Measurements from ENCODE around the gene EREG. TPM values are rescaled to one million over a fixed set of nuclear protein-coding genes. Genes with fewer than 3 reads are reported as not detected.

The EREG gene
- total RNA-seq, 2 experiments from 2014 or later: 0.58 to 0.59 TPM

- TF ChIP-seq CTCF (IDR thresholded peaks at IDR 0.05): no peak
- Histone ChIP-seq H3K36me3 (ENCODE audit: insufficient read depth, low read length) (no peaks in the 10 kb centered on the region), H3K9me3 (ENCODE audit: control insufficient read depth in 1 of 2, insufficient read depth in 1 of 2, low read length in 2 of 2) (no peaks in the 10 kb centered on the region), H3K27me3 (ENCODE audit: control insufficient read depth in 1 of 2, insufficient read depth in 2 of 2, low read length in 2 of 2) (peaks cover 0 to 15% of the 10 kb centered on the region in 2 experiments), H3K4me3 (ENCODE audit: low read length) (no peak overlapping the region), H3K4me1 (ENCODE audit: insufficient read depth, low read length) (peaks cover 5% of the 10 kb centered on the region), H3K27ac (ENCODE audit: low read depth in 1 of 2, low read length in 2 of 2) (no peak overlapping the region)
- no peaks in the 10 kb centered on the region for H3K9me3 Mint-ChIP-seq
- intact Hi-C loops (cut with DNase I, micrococcal nuclease): loop anchor here (5.0 kb wide), 1 partner anchor 348 kb away; no protein-coding TSS in a partner anchor
- no peak overlapping the region for H3K27ac Mint-ChIP-seq
- ATAC-seq (ENCODE audit: poor library complexity): no peak
- POLR2A ChIA-PET: no interaction called here
- DNase-seq: no peak
- CTCF ChIA-PET: no interaction called here
- H3K36me3 Mint-ChIP-seq (ENCODE audit: low read depth): no peaks in the 10 kb centered on the region
- H3K27me3 Mint-ChIP-seq: peaks cover 44% of the 10 kb centered on the region
- H3K4me3 Mint-ChIP-seq: no peak overlapping the region
- no peaks in the 10 kb centered on the region for H3K4me1 Mint-ChIP-seq (ENCODE audit: low read depth)
These were observed 40.7 kb upstream of the EREG start for GRCh38 chr4:74324262-74324661.

GRCh38 chr4:74325886-74326285 lies 39.1 kb upstream of the EREG start:
- H3K9me3 ChIP-seq (ENCODE audit: control insufficient read depth in 1 of 2, insufficient read depth in 1 of 2, low read length in 2 of 2): no peaks in the 10 kb centered on the region
- ATAC-seq (ENCODE audit: poor library complexity) (no peak), DNase-seq (no peak)
- peaks cover 0 to 15% of the 10 kb centered on the region in 2 experiments for H3K27me3 ChIP-seq (ENCODE audit: control insufficient read depth in 1 of 2, insufficient read depth in 2 of 2, low read length in 2 of 2)
- Mint-ChIP-seq H3K4me1 (ENCODE audit: low read depth) (no peaks in the 10 kb centered on the region), H3K36me3 (ENCODE audit: low read depth) (no peaks in the 10 kb centered on the region), H3K4me3 (no peak overlapping the region), H3K27me3 (peaks cover 40% of the 10 kb centered on the region), H3K9me3 (no peaks in the 10 kb centered on the region), H3K27ac (no peak overlapping the region)
- ChIA-PET POLR2A (no interaction called here), CTCF (no interaction called here)
- TF ChIP-seq CTCF (IDR thresholded peaks at IDR 0.05): no peak
- H3K4me1 ChIP-seq (ENCODE audit: insufficient read depth, low read length): no peaks in the 10 kb centered on the region
- H3K36me3 ChIP-seq (ENCODE audit: insufficient read depth, low read length): no peaks in the 10 kb centered on the region
- intact Hi-C loops (cut with DNase I, micrococcal nuclease): no loop called here
- no peak overlapping the region for H3K4me3 ChIP-seq (ENCODE audit: low read length)
- H3K27ac ChIP-seq (ENCODE audit: low read depth in 1 of 2, low read length in 2 of 2): no peak overlapping the region

- CTCF ChIA-PET: no interaction called here
- Mint-ChIP-seq H3K27me3 (peaks cover 31% of the 10 kb centered on the region), H3K4me3 (no peak overlapping the region), H3K4me1 (ENCODE audit: low read depth) (no peaks in the 10 kb centered on the region), H3K9me3 (no peaks in the 10 kb centered on the region), H3K36me3 (ENCODE audit: low read depth) (no peaks in the 10 kb centered on the region), H3K27ac (no peak overlapping the region)
- Histone ChIP-seq H3K27ac (ENCODE audit: low read depth in 1 of 2, low read length in 2 of 2) (no peak overlapping the region), H3K4me1 (ENCODE audit: insufficient read depth, low read length) (no peaks in the 10 kb centered on the region), H3K4me3 (ENCODE audit: low read length) (no peak overlapping the region), H3K27me3 (ENCODE audit: control insufficient read depth in 1 of 2, insufficient read depth in 2 of 2, low read length in 2 of 2) (peaks cover 0 to 7% of the 10 kb centered on the region in 2 experiments), H3K36me3 (ENCODE audit: insufficient read depth, low read length) (no peaks in the 10 kb centered on the region), H3K9me3 (ENCODE audit: control insufficient read depth in 1 of 2, insufficient read depth in 1 of 2, low read length in 2 of 2) (no peaks in the 10 kb centered on the region)
- DNase-seq (peak in 2 of 14 experiments; percentile 20 to 23), ATAC-seq (ENCODE audit: poor library complexity) (no peak)
- intact Hi-C loops (cut with DNase I, micrococcal nuclease): no loop called here
- no peak for TF ChIP-seq CTCF (IDR thresholded peaks at IDR 0.05)
- POLR2A ChIA-PET: no interaction called here
These were observed 37.2 kb upstream of the EREG start for GRCh38 chr4:74327762-74328161.

All from CD4-positive, alpha-beta T cell (primary cell).